GM18526 (cell line): ENCODE measurements around the gene ADGRL3.

Experiments
- POLR2A ChIP-seq: IDR thresholded peaks from 3 replicates; pipeline ENCODE4 v1.6.1; 2011; ENCODE audit not compliant: insufficient read length; ENCODE audit errors: extremely low read depth

Gene ADGRL3

GRCh38 chr4:61507091-61507490 is 307.0 kb downstream of the ADGRL3 start:
- no peak for TF ChIP-seq POLR2A

GRCh38 chr4:61511716-61512488 is 311.8 kb downstream of the ADGRL3 start:
- no peak for TF ChIP-seq POLR2A

GRCh38 chr4:61514991-61515390 is 314.9 kb downstream of the ADGRL3 start:
- TF ChIP-seq POLR2A, result no peak

- TF ChIP-seq POLR2A, result no peak
Observed at GRCh38 chr4:61517144-61517543, 317.0 kb downstream of the ADGRL3 start.

GRCh38 chr4:61520166-61520565 is 320.0 kb downstream of the ADGRL3 start:
- TF ChIP-seq POLR2A, result no peak

GRCh38 chr4:61520681-61521160 is 320.6 kb downstream of the ADGRL3 start:
- no peak for TF ChIP-seq POLR2A

GRCh38 chr4:61521451-61521850 is 321.3 kb downstream of the ADGRL3 start:
- TF ChIP-seq POLR2A, result no peak

GRCh38 chr4:61522312-61522711 is 322.2 kb downstream of the ADGRL3 start:
- TF ChIP-seq POLR2A, result no peak

- TF ChIP-seq POLR2A, result no peak
Observed at GRCh38 chr4:61527888-61528287, 327.8 kb downstream of the ADGRL3 start.

- TF ChIP-seq POLR2A, result no peak
Observed at GRCh38 chr4:61528595-61528994, 328.5 kb downstream of the ADGRL3 start.

GRCh38 chr4:61531188-61531587 is 331.1 kb downstream of the ADGRL3 start:
- no peak for TF ChIP-seq POLR2A

- TF ChIP-seq POLR2A, result no peak
Observed at GRCh38 chr4:61532336-61533000, 332.3 kb downstream of the ADGRL3 start.

- TF ChIP-seq POLR2A, result no peak
Observed at GRCh38 chr4:61533140-61533539, 333.0 kb downstream of the ADGRL3 start.

- no peak for TF ChIP-seq POLR2A
Observed at GRCh38 chr4:61540944-61541343, 340.8 kb downstream of the ADGRL3 start.

- TF ChIP-seq POLR2A, result no peak
Observed at GRCh38 chr4:61541459-61541858, 341.3 kb downstream of the ADGRL3 start.

GRCh38 chr4:61543976-61544375 is 343.9 kb downstream of the ADGRL3 start:
- no peak for TF ChIP-seq POLR2A
